Posterior cingulate gyrus (tissue), 11 donors: Measurements from ENCODE around the gene B4GALNT4.
A peak's percentile ranks its signal among the peaks of the same experiment; 100 is the strongest.
"Not testable (repeated sequence)": the region's sequence is repeated elsewhere in the genome, so short reads cannot be mapped to it uniquely, and the experiment has no call there.

Source experiments
- DNase-seq, 10 donors: peaks; one replicate each; pipeline versions ENCODE4 v3.0.0 to v3.0.0-alpha.2; 2020 to 2021; ENCODE audit warnings: mixed read lengths in 3 of 10
- intact Hi-C: fragments of 100-400 bp; cut with DNase I; formaldehyde crosslinking; loops from one replicate; pipeline ENCODE4 v1.15.1; 2023

Gene B4GALNT4

DNA sequence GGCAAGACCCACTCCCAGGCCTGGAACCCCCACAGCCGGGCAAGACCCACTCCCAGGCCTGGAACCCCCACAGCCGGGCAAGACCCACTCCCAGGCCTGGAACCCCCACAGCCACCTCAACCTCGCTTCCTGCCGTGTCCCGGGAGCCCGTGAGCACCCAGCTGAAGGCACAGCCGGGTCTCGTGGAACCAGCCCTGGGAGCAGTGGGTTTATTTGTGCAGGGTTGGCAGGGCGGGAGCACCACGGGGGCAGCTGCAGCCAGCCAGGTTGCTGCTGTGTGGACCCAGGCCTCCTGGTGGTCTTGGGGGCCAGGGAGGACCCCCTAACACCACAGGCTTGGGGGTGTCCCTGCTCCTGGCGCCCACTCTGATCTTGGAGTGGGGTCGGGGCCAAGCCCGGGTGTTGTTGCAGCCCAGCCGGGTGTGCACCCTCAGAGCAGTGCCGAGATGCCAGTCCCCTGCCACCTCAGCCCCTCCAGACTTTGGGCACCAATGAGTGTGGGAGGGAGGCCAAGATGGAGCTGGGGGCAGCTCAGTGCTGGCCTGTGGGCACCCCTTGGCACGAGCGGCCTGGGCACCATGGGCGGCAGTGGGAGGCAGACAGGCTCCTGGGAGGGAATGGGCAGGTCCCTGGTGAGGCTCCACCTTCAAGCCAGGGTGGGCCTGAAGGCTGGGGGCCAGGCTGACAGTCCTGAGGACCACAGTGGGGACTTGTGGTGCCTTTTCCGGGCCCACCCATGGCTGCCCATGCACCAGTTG lies 16.5 kb downstream of the B4GALNT4 start:
- peak in 1 of 10 donors; percentile 67 for DNase-seq
- intact Hi-C loops: no loop called here

DNA sequence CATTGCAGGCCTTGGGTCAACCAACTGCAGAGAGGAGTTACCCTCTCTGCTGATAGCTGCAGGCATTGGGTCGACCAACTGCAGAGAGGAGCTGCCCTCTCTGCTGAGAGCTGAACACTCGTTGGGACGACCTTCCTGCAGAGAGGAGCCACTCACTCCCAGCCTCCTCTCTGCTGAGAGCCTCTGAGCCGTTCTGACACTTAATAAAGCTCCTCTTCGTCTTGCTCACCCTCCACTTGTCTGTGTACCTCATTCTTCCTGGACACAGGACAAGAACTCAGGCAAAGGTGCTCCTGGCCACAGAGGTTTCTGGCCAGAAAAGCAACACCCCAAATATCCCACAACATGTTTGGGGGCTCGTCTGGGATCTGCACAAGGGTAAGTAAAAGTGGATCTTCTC lies 17.2 kb downstream of the B4GALNT4 start:
- no peak for DNase-seq
- intact Hi-C loops: no loop called here

DNA sequence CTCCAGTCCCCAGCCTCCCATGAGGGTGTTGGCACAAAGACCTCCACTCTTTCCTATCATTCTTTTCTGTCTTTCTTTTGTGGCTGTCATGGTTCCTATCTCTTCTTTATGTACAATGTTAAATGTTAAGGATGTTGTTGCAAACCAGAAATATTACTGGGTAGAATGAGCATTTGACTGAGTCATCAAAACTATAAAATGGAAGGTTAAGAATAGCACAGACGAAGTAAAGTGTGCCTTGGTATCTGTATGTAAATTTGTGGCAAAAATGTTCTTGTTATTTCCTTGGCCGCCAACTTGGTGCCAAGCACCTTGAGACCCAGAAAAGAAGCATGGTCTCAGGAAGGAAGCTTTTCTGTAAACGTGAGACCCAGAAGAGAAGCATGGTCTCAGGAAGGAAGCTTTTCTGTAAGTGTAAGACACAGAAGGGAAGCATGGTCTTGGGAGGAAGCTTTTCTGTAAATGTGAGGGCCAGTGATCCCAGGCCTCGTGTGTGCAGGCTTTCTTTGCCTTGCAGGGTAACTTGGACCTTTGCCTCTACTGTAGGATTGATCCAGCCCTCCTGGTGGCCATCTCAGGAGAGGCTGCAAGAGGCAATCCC lies 18.0 kb downstream of the B4GALNT4 start:
- DNase-seq: no peak
- intact Hi-C loops: no loop called here

DNA sequence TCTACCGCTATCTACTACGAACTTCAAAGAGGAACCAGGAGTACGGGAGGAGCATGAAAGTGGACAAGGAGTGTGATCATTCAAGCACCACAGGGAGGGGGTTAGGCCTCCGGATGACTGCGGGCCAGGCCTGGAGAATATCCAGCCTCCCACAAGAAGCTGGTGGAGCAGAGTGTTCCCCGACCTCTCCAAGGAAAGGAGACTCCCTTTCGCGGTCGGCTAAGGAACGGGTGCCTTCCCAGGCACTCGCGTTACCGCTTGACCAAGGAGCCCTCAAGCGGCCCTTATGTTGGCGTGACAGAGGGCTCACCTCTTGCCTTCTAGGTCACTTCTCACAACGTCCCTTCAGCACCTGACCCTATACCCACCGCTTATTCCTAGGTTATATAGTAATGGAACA lies 20.1 kb downstream of the B4GALNT4 start:
- DNase-seq, intact Hi-C loops: not testable (repeated sequence)

DNA sequence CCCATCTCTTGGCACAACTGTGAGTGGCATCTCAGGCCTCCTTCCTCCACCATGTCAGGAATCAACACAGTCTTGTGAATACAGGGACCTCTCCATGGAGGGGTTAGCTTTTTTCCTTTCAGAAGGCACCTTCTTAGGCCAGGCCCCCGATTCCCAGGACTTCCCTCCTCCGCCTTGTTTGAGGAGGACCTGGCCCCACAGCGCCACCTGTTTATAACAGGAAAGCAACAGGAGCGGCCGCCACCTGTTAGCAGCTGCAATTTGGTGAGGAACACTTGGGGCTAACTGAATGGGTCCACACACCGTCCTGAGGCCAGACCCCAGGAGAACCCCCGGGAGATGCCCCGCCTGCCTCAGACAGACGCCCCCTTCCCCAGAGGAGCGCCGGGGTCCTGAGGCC lies 20.9 kb downstream of the B4GALNT4 start:
- intact Hi-C loops: no loop called here

DNA sequence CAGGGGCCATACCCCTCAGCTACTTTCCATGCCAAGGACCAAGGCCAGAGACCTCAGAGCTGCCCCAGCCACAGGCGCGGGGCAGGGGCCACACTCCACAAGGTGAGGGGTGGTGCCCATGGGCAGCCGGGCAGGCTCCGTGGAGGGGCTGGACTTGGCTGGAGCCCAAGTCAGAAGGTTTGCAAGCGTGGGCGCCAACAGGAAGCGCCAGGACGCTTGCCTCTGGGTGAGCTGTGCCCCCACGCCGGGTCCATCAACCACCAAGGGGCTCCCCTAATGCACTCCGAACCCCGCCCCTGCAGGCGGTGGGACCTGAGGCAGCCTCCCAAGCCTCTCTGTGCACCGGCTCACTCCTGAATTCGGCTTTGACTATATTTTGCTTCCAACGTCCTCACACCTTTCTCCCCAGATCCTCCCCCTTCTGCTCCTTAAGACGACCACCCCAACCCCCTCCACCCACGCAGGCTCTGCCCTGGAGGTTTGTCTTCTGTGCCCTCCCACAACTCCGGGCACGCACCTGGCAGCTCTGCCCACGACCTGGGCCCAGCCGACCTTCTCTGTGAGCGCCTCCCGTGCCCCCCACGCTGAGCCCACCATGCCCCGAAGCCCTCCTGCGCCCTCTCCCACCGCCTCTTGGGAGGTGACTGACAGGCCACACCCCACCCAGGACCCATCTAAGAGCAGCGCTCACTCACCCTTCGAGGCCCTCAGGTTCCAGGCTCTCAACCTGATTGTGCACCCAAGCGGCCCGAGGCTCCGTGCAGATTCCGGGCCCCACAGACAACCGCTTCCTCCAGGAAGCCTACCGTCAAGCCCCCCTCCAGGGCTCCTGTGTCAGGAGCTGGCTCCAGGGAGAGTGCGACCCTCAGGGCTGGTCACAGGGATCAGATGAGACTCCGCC lies 22.1 kb downstream of the B4GALNT4 start:
- intact Hi-C loops: no loop called here
- DNase-seq: no peak

More for the DNA sequence above, 20.9 kb downstream of the B4GALNT4 start:
- DNase-seq: no peak

DNA sequence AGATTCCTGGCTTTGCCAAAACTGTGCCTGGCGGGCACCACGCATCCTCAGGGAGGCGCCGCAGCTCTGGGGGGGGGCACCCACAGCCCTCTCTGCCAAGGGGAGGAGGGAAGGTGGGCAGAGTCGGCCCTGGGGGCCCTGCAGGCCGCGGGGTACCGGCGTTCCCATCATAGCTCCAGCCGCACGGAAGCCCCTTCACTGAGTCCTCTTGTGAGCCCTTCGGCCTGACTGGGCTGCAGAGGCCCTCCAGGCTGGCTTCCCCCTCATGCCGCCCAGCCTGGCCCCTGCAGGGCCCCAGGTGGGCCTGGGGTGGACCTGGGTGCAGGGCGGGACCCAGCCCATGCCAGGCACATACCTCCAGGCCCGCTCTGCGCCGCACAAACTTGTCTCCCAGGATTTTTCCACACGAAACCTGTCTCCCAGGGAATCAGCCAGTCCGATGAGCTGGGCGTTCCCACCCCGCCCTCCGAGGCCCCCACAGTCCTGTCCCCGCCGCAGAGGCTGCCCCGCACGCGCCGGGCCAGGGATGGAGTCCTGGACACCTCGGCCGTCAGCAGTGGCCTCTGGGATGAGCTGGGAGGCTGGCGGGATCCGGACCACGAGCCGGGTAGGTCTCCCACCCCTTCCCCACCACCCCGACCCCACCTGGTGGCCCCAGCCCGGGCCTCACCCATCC lies 22.9 kb downstream of the B4GALNT4 start:
- no peak for DNase-seq
- intact Hi-C loops: no loop called here

DNA sequence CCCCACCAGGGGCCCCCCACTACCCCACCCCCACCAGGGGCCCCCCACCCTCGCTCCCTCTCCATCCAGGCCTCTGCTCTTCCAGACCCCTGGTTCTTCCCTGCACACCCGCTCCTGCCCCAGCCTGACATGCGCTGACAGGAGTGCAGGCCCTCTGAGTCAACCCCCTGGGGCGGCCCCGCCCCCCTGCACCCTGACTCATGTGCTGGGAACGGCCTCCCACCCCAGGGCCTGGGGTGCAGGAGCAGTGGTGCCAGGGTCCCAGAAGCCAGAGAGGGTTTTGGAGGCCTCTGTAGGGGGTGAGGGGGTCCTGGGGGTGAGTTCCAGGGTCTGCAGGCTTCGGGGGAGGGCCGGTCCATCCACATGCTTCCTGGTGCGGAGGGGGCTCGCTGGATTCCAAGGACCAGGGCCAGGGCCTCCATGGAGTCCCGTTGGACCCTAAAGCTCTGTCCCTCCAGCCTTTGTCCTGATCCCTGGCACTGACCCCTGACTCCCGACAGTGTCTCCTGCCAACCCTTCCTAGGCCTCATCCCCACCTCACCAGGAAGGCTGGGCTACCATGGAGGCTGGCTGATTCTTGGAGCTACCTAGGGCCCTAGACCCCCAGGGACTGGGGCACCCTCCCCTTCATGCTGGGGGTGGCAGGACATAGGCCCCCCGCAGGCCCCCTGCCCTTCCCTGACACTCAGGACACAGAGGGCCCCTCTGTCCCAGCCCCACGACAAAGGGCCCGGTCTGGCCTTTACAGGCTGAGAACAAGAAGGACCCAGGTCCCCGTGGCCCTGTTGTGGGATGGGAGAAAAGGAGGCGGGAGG lies 24.1 kb downstream of the B4GALNT4 start:
- intact Hi-C loops: no loop called here
- no peak for DNase-seq

DNA sequence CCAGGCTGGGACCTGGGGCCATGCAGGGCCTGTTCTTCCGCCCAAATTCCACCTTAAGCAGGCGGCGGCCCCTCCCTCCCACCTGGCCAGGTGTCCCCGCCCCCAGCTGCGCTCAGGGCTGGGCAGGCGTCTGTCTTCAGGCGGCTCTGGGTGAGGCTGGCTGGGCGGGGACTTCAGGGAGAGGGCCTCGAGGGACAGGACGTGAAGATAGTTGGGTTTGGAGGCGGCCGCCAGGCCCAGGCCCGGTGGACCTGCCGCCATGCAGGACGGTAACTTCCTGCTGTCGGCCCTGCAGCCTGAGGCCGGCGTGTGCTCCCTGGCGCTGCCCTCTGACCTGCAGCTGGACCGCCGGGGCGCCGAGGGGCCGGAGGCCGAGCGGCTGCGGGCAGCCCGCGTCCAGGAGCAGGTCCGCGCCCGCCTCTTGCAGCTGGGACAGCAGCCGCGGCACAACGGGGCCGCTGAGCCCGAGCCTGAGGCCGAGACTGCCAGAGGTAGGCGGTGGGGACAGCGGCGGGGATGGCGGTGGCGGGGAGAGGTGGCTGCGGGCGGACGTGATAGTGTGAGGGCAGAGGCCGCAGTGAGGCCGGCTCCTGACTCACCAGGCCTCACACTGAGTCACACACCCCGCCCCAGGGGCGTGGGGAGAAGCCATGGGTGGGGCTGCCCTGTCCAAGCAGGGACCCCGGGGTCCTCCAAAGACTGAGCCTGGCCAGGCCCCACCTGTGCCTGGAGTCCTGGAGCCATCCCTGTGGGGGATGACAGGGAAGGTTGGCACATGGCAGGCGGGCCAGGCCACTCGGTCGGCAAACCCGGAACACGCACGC lies 24.9 kb downstream of the B4GALNT4 start, which contains the start of gene PKP3:
TSS of gene PKP3 (plus strand) at position 176 of the 824 bp plus-strand sequence. CDS start at position 260, 84 bp downstream.
- intact Hi-C loops: no loop called here
- DNase-seq: no peak

DNA sequence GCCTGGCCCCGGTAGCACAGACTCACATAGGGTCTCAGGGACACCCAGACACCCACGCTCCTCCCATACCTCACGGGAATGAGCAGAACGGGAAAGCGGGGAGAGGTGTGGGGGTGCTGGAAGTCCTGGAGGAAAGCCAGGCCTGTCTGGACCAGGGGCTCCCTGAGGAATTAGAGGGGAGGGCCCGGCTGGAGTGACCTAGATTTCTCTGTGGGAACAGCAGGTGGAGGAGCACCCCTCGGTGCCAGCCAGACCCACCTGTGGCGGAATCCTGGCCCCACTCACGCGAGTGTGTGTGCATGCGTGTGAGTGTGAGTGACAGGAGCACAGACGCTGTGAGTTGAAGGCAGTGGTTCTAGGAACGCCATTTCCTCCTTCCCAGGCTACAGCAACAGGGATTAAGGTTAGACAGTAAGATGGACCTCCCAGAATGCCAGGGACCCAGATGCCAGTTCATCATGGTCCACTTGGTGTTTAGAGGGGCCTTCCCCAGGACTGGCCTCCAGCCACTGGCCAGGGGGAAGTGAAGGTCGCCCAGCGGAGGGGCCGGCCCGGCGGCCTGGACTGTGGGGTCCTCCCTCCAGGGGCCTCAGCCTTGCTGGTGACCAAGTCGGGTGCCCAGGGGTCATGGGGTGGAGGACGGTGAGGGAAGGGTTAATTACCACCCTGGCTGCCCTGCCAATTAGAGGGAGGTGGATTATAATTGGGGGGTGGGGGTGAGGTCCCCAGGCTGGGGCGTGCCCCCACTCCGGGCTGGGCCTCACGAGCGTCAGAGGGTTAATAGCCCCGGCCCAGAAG lies 25.8 kb downstream of the B4GALNT4 start:
- intact Hi-C loops: no loop called here
- no peak for DNase-seq

DNA sequence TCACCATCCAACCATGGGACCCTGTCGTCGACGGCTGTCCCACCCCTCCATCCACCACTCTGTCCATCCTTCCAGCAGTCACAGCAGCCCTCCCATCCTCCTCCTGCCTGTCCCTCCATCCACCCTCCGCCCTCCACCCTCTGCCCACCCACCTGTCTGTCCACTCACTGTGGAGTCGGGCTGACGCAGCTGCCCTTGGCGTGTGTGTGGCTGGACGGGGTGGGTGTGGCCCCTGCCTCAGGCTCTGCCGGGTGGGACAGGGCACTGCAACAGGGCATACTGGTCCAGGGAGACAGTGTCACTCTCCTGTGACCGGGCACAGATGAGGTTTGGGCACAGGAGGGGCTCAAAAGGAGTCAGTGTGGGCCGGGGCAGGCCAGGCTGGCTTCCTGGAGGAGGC lies 26.6 kb downstream of the B4GALNT4 start:
- intact Hi-C loops: no loop called here
- DNase-seq: no peak

DNA sequence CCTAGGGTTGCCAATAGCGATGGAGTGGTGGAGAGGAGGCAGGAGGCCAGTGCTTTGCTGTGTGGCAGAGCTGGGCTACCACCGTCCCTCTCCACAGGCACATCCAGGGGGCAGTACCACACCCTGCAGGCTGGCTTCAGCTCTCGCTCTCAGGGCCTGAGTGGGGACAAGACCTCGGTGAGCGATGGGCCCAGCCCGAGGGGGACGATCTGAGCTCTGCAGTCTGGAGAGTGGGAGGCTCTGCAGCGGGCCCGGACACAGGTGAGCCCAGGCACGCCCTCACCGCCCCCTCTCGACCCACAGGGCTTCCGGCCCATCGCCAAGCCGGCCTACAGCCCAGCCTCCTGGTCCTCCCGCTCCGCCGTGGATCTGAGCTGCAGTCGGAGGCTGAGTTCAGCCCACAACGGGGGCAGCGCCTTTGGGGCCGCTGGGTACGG lies 27.2 kb downstream of the B4GALNT4 start:
- DNase-seq: no peak
- intact Hi-C loops: no loop called here

DNA sequence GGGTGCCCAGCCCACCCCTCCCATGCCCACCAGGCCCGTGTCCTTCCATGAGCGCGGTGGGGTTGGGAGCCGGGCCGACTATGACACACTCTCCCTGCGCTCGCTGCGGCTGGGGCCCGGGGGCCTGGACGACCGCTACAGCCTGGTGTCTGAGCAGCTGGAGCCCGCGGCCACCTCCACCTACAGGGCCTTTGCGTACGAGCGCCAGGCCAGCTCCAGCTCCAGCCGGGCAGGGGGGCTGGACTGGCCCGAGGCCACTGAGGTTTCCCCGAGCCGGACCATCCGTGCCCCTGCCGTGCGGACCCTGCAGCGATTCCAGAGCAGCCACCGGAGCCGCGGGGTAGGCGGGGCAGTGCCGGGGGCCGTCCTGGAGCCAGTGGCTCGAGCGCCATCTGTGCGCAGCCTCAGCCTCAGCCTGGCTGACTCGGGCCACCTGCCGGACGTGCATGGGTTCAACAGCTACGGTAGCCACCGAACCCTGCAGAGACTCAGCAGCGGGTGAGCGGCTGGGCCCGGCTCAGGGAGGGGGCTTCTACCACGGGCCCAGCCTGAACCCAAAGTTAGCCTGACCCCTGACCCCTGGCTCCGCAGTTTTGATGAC lies 27.7 kb downstream of the B4GALNT4 start:
- intact Hi-C loops: no loop called here
- peak in 8 of 10 donors; percentile 55 to 96 (median 74) for DNase-seq

DNA sequence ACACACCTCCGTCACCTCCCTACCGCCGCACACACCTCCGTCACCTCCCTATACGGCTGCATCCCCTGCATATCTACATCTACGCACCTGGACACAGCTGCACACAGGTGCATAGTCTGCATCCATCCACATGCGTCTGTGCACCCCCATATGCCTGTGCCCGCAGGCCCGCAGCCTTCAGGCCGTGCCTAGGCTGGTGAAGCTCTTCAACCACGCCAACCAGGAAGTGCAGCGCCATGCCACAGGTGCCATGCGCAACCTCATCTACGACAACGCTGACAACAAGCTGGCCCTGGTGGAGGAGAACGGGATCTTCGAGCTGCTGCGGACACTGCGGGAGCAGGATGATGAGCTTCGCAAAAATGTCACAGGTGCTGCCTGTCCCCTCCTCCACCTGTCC lies 29.5 kb downstream of the B4GALNT4 start:
- peak in 1 of 10 donors; percentile 66 for DNase-seq
- intact Hi-C loops: no loop called here

DNA sequence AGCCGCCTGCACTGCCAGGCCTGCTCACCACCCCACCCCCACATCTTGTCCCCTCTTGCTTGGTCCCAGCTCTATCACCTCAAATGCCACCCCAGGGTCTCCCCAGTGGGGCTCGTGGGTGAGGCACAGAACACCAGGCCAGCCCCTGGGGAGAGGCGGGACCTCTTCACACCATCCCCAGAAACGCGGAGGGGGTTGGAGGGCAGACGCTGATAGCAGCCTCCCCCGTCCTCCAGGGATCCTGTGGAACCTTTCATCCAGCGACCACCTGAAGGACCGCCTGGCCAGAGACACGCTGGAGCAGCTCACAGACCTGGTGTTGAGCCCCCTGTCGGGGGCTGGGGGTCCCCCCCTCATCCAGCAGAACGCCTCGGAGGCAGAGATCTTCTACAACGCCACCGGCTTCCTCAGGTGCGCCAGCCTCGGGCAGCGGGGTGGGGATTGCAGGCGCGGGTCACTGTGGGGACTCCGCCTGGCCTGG lies 30.5 kb downstream of the B4GALNT4 start:
- intact Hi-C loops: no loop called here
- peak in 1 of 10 donors; percentile 73 for DNase-seq

DNA sequence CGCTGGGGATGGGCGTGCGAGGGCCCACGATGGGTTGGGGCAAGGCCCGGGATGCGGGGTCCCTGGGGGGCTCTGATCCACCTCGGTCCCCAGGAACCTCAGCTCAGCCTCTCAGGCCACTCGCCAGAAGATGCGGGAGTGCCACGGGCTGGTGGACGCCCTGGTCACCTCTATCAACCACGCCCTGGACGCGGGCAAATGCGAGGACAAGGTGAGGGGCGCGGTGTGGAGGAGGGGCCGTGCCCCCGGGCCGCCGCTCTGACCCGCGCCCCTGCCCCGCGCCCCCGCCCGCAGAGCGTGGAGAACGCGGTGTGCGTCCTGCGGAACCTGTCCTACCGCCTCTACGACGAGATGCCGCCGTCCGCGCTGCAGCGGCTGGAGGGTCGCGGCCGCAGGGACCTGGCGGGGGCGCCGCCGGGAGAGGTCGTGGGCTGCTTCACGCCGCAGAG lies 31.0 kb downstream of the B4GALNT4 start:
- peak in 1 of 10 donors; percentile 76 for DNase-seq

DNA sequence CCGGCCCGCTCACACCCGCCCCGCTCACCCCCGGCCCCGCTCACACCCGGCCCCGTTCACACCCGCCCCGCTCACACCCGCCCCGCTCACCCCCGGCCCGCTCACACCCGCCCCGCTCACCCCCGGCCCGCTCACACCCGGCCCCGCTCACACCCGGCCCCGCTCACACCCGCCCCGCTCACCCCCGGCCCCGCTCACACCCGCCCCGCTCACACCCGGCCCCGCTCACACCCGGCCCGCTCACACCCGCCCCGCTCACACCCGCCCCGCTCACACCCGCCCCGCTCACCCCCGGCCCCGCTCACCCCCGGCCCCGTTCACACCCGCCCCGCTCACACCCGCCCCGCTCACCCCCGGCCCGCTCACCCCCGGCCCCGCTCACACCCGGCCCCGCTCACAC lies 31.9 kb downstream of the B4GALNT4 start:
- intact Hi-C loops, DNase-seq: not testable (repeated sequence)

More for the DNA sequence above, 31.0 kb downstream of the B4GALNT4 start:
- intact Hi-C loops: no loop called here
